Measurements from ENCODE around the gene EVI5L.

Gene EVI5L

DNA sequence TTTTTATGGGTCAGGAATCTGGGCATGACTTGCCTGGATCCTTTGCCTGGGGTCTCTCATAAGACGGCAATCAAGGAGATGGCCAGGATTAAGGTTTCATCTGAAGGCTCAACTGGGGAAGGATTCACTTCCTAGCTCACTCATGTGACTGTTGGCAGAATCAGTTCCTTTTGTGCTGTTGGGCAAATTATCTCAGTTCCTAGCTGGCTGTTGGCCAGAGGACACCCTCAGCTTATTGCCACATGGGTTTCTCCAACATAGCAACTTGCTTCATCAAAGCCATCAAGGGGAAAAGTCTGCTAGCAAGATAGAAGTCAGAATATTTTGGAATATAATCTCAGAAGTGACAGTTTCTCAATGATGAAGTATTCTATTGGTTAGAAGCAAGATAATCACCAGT is 12.2 kb upstream of the EVI5L start:
- DNase-seq: no peak

DNA sequence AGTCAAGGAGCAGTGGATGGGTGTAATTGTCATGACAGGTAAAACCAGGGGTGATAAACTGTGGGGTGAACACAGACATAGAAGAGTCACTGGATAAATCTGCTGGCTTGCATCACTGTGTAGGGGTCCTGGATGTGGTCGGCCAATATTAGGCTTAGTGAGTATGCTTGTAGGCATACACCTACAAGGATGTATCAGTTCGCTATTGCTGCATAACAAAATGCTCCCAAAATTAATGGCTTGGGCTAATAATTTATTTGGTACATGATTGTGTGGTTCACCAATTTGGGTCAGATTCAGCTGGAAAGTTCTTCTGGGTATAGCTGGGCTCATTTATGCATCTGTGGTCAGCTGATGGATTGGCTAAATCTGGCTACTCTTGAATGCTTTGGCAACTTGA is 11.2 kb upstream of the EVI5L start:
- no peak for DNase-seq

DNA sequence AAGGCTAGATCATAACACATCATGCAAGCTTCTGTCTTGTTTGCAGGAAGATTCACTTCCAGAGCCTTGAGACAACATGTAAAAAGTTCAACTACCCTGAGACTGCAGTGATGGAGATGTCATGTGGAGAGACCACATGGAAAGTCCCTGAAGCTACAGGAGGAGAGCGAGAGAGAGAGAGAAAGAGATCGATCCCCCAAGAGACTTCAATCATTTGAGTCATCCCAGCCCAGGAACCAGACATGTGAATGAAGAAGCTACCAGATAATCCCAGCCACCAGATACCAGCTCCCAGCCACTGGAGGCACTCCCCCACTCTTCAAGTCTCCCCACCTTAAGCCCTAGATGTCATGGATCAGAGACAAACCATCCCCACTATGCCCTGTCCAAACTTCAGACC is 10.7 kb upstream of the EVI5L start:
- no peak for DNase-seq

DNA sequence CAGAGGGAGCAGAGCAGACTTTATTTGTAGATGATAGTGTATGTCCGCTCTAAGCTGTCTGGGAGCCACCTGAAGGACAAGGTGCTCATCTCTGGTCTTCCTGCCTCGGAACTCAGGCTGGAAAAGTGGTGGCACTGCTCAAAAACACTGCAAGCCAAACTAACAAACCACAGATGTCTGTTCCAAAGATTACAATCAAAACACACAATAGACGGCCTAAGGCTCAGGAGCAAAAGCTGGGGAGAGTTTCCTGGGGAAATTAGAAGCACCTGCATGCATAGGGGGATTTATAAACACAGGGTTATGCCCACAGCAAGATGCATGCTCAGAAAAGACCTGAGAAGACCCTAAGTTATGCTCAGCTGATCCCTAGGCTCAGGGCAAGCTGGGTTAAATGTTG is 9.4 kb upstream of the EVI5L start:
- no peak for DNase-seq

DNA sequence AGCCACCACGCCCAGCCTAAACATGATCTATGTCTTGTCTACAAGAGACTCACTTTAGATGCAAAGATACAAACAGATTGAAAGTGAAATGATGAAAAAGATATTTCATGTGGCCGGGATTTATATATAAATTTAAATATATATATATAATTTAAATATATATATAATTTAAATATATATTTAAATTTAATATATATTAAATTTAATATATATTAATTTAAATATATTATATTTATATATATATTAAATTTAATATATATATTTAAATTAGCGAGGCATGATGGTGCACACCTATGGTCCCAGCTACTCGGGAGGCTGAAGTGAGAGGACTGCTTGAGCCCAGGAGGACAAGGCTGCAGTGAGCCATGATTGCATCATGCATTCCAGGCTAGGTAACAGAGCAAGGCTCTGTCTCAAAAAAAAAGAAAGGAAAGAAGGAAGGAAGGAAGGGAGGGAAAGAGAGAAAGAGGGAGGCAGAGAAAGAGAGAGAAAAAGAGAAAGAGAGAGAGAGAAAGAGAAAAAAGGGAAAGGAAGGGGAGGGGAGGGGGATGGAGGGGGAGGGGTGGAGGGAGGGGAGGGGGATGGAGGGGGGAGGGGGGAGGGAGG is 7.0 kb upstream of the EVI5L start:
- DNase-seq: no peak

DNA sequence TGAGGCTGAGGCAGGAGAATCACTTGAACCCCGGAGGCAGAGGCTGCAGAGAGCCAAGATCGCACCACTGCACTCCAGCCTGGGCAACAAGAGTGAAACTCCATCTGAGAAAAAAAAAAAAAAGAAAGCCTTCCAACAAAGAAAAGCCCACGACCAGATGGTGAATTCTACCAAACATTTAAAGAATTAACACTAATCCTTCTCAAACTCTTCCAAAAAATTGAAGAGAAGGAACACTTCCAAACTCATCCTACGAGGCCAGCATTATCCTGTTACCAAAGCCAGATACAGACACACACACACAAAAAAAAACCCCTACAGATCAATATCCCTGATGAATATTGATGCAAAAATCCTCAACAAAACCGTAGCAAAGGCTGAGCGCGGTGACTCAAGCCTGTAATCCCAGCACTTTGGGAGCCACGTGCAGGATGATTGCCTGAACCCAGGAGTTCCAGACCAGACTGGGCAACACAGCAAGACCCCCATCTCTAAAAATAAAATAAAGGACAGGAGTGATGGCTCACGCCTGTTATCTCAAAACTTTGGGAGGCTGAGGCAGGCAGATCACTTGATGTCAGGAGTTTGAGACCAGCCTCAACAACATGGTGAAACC is 6.2 kb upstream of the EVI5L start:
- no peak for DNase-seq

DNA sequence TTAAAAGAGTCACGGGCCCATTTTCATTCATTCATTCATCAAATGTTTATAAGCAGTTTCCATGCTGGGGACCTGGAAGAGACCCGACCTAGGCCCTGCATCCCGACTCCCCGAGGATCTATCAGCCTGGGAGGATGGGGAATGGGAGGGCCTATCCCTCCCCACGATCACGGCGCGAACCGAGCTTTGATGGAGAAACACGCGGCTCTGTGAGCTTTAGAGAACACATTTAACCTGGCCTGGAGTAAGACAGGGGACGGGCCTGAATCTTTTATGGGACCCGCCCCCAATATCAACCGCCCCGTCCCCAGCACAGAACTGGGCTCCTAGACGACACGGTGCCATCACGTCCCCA is 875 bp upstream of the EVI5L start:
- no peak for DNase-seq

DNA sequence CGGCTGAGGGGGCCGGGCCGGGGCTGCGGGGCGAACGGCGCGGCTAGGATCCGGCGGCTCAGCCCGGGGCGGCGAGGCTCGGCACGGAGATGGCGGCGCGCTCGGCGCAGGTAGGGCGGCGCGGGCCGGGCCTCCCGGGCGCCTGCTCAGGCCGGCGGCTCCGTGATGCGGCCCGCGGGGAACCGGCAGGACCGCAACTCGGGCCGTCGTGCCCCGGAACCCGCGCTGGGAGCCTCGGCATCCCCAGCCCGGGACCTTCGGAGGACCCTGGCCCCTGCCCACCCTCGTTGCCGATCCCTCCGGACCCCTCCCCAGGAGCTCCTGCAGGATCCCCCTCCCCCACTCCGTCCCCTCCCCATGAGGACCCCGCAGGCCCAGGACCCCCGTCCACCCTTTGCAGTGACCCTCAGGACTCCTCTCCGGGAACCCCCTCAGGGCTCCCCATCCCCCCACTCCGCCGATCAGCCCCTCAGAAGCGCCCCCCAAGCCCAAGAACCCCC is 304 bp downstream of the EVI5L start:
- no peak for DNase-seq

DNA sequence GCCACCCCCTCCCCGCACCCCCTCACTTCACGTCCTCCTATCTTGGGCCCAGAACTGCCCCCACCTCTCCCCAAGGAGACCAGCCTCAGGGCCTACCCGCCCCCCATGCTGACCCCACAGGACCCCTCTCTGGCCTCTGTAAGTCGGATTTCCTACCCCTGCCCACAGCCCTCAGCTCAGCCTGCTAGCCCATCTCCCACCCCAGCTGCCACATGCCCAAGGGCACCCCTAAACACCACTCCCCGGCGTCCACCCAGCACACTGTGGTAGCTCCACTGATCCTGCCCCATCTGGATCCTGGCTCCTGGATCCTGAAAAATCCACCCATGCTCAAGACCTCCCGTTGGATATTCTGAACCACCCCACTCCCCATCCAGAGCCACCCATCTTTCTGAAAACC is 805 bp downstream of the EVI5L start:
- no peak for DNase-seq

DNA sequence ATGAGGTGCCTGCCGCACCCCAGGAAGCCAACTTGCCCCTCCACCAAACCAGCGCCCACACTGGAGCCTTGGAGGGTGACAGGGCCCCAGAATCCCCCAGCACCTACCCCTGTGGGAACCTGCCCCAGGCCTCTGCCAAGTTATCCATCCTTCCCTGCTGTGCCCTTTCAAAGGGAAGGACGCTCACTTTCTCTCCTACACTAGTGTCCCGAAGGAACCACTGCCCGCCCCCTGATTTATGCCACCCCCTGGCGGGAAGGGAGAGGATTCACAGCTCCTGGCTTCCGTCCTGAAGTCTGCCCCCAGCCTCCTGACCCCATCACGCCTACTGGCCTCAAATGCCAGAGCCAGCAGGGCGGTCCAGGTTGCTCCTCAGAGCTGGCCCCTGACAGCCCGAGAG is 1.4 kb downstream of the EVI5L start:
- peak; percentile 32 for DNase-seq

DNA sequence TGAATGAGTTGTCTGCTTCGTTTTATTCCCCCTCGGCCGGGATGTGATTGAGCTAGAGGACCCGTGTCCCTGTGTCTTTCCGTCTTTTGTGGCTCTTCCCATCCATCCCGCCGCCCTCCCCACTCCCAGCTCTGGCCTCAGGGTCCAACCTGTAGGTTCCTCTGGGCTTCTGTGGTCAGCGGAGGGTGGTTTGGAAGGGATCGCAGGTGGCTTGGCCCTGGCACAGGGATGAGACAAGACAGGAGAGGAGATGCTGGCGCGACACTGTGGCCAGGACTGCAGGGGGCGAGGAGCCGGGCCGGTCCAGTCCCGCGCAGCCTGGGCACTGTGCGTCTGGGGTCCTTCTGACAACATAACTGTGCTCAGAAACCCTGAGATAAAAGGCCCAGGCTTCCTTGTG is 2.0 kb downstream of the EVI5L start:
- no peak for DNase-seq

DNA sequence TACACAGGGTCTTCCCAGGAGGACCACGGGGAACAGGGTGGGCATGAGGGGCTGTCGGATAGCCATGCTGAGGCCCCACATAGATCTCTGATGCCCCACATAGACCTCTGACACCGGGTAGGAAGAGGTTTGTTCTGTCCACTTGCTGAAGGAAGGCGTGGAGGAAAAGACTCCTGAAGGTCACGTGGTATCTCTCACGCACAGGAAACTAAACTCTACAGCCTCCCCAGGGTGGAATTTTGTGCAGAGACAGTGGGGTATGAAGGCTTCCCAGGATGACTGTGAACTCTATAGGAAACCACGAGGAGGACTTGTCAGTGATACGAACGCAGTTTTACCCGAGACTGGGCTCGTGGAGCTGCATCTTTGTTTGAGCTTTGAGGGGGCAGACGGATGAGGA is 2.8 kb downstream of the EVI5L start:
- peak; percentile 32 for DNase-seq

DNA sequence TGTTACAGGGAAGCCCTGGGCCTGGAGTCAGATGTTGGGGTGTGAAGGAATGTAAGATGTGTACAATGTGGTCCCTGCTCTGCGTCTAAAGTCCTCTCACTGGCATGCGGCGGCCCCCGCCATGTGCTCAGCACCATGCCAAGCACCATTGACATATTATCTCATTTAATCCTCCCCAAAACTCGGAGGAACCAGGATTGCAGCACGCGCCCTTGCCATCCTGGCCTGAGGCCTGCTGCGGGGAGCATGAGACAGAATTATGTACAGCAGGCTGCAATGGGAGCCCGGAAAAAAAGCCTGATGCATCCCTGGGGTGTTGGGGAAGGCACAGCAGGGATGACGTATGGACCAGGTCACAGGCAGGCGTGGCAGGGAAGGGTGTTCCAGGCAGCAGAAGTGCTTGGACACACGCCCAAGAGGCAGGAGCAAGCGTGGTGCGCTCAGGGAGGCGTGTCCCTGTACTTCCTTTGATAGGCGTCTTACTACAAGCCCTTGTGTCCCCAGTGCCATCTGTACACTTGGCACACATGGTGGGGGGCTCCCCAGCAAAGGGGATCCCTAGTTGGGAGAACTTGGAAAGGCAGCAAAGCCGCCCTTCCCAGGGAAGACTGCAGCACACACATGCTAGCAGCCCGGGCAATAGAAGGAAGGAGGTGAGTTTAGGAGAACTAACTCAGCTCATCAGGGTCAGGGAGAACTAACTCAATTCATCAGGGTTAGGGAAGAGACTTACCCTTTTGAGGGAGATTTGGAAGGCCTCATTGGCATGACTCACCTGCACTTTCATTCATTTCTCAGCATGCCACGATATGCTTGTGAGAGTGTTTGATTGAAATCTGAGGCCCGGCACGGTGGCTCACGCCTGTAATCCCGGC is 3.4 kb downstream of the EVI5L start:
- DNase-seq: peak; percentile 32

DNA sequence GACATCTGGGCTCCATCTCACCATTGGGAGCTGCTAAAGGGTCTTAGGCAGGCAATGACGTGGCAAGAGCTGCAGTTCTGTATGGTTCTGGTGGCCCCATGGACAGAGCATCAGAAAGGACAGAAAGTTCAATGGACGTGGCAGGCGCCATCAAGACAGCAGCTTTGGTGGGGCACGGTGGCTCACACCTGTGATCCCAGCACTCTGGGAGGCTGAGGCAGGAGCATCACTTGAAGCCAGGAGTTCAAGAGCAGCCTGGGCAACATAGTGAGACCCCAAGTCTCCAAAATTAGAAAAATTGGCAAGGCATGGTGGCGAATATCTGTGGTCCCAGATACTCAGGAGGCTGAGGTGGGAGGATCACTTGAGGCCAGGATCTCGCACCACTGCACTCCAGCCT is 9.5 kb downstream of the EVI5L start:
- DNase-seq: no peak

DNA sequence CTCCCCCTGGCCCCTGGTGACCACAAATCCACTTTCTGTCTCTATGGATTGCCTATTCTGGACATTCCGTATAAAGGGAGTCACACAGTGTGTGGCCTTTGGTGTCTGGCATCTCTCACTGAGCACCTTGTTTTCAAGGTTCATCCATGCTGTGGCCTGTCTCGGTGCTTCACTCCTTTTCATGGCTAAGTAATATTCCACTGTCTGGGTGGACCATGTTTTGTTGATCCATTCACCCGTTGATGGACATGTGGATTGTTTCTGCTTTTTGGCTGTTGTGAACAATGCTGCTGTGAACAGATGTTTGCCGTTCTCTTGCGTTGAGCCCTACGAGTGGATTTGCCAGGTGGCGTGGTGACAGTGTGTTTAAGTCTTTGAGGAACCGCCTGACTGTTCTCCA is 10.6 kb downstream of the EVI5L start:
- no peak for DNase-seq

DNA sequence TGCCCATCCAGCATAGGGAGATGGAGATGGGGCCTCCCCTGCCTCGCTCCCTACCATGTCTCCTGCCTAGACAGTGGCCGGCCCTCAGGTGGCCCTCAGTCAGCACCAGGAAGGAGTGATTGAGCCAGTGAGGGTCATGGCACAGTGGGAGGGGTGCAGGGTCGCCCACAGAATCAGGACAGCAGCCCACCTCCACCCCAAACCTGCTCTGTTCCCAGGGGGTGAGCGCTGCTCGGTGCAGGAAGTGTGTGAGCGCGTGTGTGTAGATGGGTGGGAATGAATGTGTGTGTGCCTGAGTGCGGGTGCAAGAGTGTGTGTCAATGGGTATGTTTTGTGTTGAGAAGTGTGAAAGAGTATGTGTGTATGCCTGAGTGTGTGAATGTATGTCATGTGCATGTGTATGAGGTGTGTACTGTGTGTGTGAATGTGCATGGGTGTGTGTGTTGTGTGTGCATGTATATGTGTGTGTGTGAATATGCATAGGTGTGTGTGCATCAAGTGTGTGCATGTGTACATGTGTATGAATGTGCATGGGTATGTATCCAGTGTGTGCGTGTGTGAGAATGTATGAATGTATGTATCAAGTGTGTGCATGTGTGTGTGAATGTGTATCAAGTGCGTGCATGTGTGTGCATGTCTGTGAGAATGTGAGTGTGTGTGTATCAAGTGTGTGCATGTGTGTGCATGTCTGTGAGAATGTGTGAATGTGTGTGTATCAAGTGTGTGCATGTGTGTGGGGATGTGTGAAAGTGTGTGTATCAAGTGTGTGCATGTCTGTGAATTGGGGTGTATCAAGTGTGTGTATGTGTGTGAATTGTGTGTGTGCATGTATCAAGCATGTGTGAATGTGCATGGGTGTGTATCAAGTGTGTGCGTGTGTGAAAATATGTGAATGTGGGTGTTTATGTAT is 12.0 kb downstream of the EVI5L start:
- DNase-seq: no peak

DNA sequence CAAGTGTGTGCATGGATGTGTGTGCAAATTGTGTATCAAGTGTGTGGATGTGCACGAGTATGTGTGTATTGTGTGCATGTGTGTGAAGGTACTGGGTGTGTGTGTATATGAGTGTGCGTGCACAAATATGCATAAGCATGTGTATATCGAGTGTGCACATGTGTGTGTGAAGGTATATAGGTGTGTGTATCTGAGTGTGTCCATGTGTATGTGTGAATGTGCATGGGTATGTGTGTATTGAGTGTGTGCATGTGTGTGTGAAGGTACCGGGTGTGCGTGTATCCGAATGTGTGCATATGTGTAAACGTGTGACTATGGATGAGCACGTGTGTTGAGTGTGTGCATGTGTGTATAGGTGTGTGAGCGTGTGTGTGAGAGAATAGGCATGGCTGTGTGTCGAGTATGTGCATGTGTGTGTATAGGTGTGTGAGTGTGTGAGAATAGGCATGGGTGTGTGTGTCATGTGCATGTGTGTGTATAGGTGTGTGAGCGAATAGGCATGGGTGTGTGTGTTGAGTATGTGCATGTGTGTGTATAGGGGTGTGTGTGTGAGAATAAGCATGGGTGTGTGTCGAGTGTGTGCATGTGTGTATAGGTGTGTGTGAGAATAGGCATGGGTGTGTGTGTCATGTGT is 12.8 kb downstream of the EVI5L start:
- no peak for DNase-seq

DNA sequence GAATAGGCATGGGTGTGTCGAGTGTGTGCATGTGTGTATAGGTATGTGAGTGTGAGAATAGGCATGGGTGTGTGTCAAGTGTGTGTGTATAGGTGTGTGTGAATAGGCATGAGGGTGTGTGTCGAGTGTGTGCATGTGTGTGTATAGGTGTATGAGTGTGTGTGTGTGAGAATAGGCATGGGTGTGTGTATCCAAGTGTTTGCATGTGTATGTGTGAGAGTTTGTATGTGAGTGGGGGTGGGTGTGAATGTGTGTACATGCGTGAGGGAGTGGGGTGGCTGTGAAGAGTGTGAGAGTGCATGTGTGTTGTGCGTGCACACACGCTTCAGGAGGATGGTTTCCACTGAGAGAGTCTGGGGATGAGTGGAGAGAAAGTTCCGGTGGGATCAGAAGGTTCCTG is 13.5 kb downstream of the EVI5L start:
- DNase-seq: no peak

DNA sequence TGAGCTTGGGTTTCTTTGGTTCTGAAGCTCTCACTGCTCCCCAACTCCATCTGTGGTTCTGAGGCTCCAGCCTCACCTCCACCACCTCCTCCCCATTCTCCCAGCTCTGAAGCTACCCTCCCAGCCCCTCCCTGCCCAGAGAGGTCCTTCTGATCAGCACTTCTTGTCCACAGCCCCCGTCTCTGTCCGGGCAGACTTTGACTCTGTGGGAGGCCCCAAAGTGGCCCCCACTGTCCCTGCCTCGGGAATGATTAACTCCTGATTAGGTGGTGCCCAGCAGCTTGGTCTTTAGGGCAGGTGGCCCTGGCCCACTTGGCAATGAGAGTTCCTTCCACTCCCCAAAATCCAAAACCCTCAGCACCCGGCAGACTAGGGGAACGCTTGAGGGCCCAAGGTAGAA is 14.4 kb downstream of the EVI5L start:
- DNase-seq: no peak

DNA sequence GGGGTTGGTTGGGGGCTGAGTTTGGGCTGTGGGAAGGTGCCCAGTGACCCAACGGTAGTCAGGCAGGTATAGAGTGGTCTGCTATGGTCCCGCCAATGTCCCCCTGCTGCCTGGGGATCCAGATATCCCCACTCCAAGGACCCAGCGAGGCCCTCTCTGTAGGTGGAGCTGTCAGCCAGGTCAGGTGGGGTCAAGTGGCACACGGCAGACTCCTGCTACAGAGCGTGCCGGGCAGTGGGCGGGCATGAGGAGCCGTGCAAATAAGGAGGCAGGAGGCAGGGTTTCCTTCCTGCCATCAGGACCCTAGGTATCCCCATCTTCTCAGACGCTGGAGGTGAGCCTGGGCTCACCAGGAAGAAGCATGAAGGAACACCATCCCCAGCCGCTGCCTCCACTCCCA is 14.9 kb downstream of the EVI5L start:
- no peak for DNase-seq

DNA sequence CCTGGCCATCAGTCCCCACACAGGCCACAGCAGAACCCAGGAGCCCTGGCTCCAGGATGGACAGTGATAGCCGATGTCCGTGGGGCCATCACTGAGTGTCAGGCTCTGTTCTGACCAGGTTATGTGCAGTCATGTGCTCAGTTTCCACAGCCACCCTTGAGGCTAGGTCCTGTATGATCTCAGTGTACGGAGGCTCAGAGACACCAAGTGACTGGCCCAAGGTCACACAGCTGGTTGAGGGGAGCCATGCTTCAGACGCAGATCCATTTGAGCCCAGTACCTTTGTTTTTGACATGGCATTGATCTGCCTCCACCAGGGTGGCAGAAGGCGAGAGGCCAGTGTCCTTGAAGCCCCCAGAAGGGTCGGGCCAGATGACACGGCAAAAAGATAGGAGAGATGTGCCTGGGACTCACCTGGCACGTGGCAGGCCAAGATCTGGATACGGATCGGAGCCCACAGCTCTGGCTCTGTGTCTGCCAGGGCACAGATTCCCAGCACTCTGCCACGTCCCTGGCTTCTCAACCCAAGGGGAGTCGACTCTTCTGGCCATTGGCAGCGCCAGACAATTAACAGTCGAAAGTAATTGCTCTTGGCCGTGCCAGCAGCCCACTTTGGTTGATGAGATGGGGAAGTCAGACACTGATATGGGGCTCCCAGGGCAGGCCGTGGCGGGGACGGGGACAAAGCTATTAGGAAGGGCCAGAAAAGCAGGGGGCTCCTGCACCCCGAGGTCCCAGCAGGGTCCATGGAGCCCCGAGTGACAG is 15.6 kb downstream of the EVI5L start:
- DNase-seq: no peak
